Suprapubic skin (tissue), 3 donors: ENCODE measurements around the gene GAST.

ENCODE experiments used
- CTCF ChIP-seq, 2 donors: fragments of 200-600 bp in 1 of 2; fragments of 450-650 bp in 1 of 2; sonication (generic) in 1 of 2; IDR thresholded peaks; one replicate each; pipeline ENCODE4 v1.5.1; 2016 to 2019; ENCODE audit warnings: antibody characterized with exemption in 2 of 2, mild to moderate bottlenecking in 1 of 2, moderate library complexity in 1 of 2
- POLR2AphosphoS5 ChIP-seq, 3 donors: sonication (generic); formaldehyde crosslinking; IDR thresholded peaks; one replicate each; pipeline ENCODE4 v1.6.1; 2017; ENCODE audit warnings: antibody characterized with exemption in 3 of 3

GRCh38 chr17:41702712-41703111 is 9.4 kb upstream of the GAST start:
- no peak for TF ChIP-seq CTCF (IDR thresholded peaks at IDR 0.05)
- TF ChIP-seq POLR2AphosphoS5 (IDR thresholded peaks at IDR 0.05): no peak
